OCI-LY7 (cell line): ENCODE results near the gene LRIT1.

Experiments
- CTCF ChIP-seq: fragments of 200-600 bp; sonication (generic); conservative IDR thresholded peaks from 2 replicates; pipeline ENCODE4 v1.5.1; 2014; ENCODE audit warnings: mild to moderate bottlenecking, antibody characterized with exemption, low read length, moderate library complexity, mixed read lengths
- EZH2phosphoT487 ChIP-seq: fragments of 200-600 bp; sonication (generic); IDR thresholded peaks from 2 replicates; pipeline ENCODE4 v1.6.1; 2018; ENCODE audit warnings: low read depth, borderline replicate concordance, mild to moderate bottlenecking, mixed run types, antibody characterized with exemption, low read length, moderate library complexity, mixed read lengths

DNA sequence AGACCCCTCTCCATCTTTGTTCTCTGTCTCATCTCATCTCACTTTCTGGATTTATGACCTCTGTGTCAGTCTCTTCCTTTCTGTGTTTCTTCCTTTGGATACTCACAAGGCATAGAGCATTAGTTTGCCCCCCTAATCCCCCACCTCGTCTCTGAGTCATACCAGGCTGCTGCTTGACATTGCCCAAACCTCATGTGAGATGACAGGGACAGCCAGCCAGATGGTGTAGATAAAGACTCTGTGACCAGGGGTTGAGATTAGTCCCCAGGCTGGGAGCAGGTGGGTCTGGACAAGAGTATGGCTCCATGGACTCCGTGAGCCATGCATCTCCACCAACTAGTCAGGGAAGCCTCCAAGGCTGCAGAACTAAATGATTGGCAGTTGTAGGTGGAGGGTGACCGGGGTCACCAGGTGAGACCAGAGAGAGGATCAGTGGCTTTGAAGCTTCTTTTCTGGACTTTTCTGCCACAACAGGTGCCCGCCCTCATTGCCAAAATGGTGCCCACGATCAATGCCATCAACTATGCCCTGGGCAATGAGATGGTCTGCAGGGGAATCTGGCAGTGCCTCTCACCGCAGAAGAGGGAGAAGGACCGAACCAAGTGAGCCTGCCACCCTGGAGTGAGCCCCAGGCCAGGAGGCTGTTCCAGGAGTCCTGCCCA is 16.8 kb upstream of the LRIT1 start:
- no peak for TF ChIP-seq CTCF
- no peak for TF ChIP-seq EZH2phosphoT487
